Panc1 (cell line): ENCODE data around the gene ALDH1L2. TPM values are rescaled to one million over a fixed set of nuclear protein-coding genes. Genes with fewer than 3 reads are reported as not detected.

ENCODE experiments used
- ATAC-seq: fragments of 200-7000 bp; cut with Tn5 transposase; 2 replicates; pipeline ENCODE4 v1.9.1; 2020; ENCODE audit warnings: mild to moderate bottlenecking, moderate library complexity
- BruUV-seq: library from RNA; stranded (reverse); fragments of 400-500 nt; replicated peaks from 2 replicates; lab custom pipeline; 2021; lab: Mats Ljungman, UMichigan
- CTCF ChIA-PET: fragments of 300-600 bp; sonication (Branson Sonifier 250); formaldehyde crosslinking; loops from one replicate; lab custom pipeline; 2022; ENCODE audit warnings: antibody characterized with exemption; lab: Charles Lee
- POLR2A ChIA-PET: fragments of 300-600 bp; sonication (Branson Sonifier 250); formaldehyde crosslinking; loops from one replicate; lab custom pipeline; 2022; ENCODE audit warnings: antibody characterized with exemption; lab: Charles Lee
- DNase-seq: peaks from one replicate; pipeline ENCODE4 v3.0.0-alpha.2; 2010; ENCODE audit warnings: low read depth, low spot score
- H3K27ac ChIP-seq: 2 replicates; pipeline ENCODE4 v1.5.1; 2011; ENCODE audit warnings: mild to moderate bottlenecking, low read length, inconsistent platforms
- H3K27me3 ChIP-seq: fragments of 200-500 bp; sonication (Bioruptor generic); 2 replicates; pipeline ENCODE4 v1.6.0; 2014; ENCODE audit warnings: low read length, inconsistent platforms; ENCODE audit not compliant: control insufficient read depth, insufficient read depth
- H3K36me3 ChIP-seq: fragments of 200-500 bp; sonication (Bioruptor generic); 2 replicates; pipeline ENCODE4 v1.5.1; 2014; ENCODE audit warnings: inconsistent platforms, mild to moderate bottlenecking, low read length, moderate library complexity; ENCODE audit not compliant: control insufficient read depth, insufficient read depth
- H3K4me1 ChIP-seq: 2 replicates; pipeline ENCODE4 v1.5.1; 2011; ENCODE audit warnings: inconsistent platforms, mild to moderate bottlenecking, low read length, moderate library complexity; ENCODE audit not compliant: control insufficient read depth, insufficient read depth
- H3K4me3 ChIP-seq, 2 experiments: 2 replicates each; pipeline ENCODE4 v1.5.1; 2011 to 2012; ENCODE audit warnings: low read depth in 2 of 2, low read length in 2 of 2, mild to moderate bottlenecking in 2 of 2, inconsistent platforms in 1 of 2, moderate library complexity in 1 of 2
- H3K9me3 ChIP-seq: fragments of 200-500 bp; sonication (Bioruptor generic); 2 replicates; pipeline ENCODE4 v1.5.1; 2014; ENCODE audit warnings: low read depth, mild to moderate bottlenecking, inconsistent platforms, low read length, moderate library complexity; ENCODE audit not compliant: control insufficient read depth, insufficient read depth
- POLR2AphosphoS5 ChIP-seq: IDR thresholded peaks from 2 replicates; pipeline ENCODE4 v1.6.1; 2012; ENCODE audit warnings: mild to moderate bottlenecking, low read depth, low read length, moderate library complexity
- SIN3A ChIP-seq: IDR thresholded peaks from 2 replicates; pipeline ENCODE4 v1.6.1; 2012; ENCODE audit warnings: low read depth, mild to moderate bottlenecking, low read length, moderate library complexity, borderline replicate concordance; ENCODE audit not compliant: insufficient read depth
- TCF7L2 ChIP-seq: IDR thresholded peaks from 2 replicates; pipeline ENCODE4 v1.6.1; 2011; ENCODE audit warnings: mild to moderate bottlenecking, low read depth, low read length, inconsistent platforms
- in situ Hi-C: cut with HindIII; loops from 2 replicates; pipeline ENCODE4 v1.10.0; 2016; ENCODE audit warnings: low sequenced_read_pairs, low pct_unique_long_range_greater_than_20kb
- intact Hi-C: fragments of 100-400 bp; cut with micrococcal nuclease; formaldehyde crosslinking; loops from one replicate; pipeline ENCODE4 v1.10.0; 2022; ENCODE audit not compliant: unreplicated experiment
- total RNA-seq: library from RNA; stranded (reverse); gene quantifications from one replicate; pipeline ENCODE4 v1.2.1, GENCODE V29; 2021; ENCODE audit not compliant: unreplicated experiment
- TF ChIP-seq, protein P1 (sequence below): fragments of 450-650 bp; IDR thresholded peaks from 2 replicates; pipeline ENCODE4 v1.5.1; 2017; ENCODE audit warnings: mild to moderate bottlenecking
- TF ChIP-seq, protein P2 (sequence below), 2 experiments: IDR thresholded peaks; 2 replicates each; pipeline ENCODE4 v1.6.1; 2011 to 2012; ENCODE audit warnings: low read depth in 2 of 2, control low read depth in 1 of 2, low read length in 1 of 2, mild to moderate bottlenecking in 1 of 2, moderate library complexity in 1 of 2; ENCODE audit not compliant: insufficient read depth in 1 of 2

Gene ALDH1L2
- total RNA-seq, 1 experiment from 2014 or later: 2.2 TPM

DNA sequence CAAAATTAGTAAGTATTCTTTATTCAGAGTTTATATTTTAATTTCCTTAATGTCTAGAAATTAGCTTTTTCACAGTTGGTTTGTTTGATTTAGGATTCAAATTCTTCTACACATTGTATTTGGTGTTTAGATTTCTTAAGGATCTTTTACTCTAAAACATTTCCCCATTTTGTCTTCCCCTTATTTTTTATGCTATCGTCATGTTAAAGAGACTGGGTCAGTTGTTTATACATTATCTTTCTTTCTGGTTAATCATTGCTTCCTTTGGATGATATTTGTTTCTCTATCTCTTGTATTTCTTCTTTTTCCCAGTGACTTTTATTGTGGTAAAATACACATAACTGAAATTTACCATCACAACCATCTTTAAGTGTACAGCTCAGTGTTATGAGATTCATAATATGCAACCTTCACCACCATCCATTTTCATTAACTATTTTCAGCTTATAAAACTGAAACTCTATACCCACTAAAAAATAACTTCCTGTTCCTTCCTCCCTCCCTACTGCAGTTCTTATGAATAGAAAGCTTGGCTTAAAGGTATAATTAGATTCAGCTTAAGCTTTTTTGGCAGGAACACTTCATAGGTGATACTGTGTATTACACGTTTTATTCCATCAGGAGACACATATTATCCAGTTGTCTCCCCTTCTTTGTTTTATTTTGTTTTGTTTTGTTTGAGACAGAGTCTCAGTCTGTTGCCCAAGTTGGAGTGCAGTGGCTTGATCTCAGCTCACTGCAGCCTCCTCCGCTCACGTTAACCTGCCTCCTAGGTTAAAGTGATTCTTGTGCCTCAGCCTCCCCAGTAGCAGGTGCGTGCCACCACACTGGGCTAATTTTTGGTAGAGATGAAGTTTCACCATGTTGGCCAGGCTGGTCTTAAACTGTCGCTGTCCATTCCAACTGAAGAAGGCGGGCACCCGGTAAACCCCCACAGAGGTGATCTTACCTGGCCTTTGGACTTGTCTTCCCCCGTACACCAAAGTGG, 53.1 kb downstream of the ALDH1L2 start:
- TF ChIP-seq, protein P1, sequence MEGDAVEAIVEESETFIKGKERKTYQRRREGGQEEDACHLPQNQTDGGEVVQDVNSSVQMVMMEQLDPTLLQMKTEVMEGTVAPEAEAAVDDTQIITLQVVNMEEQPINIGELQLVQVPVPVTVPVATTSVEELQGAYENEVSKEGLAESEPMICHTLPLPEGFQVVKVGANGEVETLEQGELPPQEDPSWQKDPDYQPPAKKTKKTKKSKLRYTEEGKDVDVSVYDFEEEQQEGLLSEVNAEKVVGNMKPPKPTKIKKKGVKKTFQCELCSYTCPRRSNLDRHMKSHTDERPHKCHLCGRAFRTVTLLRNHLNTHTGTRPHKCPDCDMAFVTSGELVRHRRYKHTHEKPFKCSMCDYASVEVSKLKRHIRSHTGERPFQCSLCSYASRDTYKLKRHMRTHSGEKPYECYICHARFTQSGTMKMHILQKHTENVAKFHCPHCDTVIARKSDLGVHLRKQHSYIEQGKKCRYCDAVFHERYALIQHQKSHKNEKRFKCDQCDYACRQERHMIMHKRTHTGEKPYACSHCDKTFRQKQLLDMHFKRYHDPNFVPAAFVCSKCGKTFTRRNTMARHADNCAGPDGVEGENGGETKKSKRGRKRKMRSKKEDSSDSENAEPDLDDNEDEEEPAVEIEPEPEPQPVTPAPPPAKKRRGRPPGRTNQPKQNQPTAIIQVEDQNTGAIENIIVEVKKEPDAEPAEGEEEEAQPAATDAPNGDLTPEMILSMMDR: no peak
- TF ChIP-seq POLR2AphosphoS5 (no peak), SIN3A (no peak), TCF7L2 (no peak)
- TF ChIP-seq, protein P2, sequence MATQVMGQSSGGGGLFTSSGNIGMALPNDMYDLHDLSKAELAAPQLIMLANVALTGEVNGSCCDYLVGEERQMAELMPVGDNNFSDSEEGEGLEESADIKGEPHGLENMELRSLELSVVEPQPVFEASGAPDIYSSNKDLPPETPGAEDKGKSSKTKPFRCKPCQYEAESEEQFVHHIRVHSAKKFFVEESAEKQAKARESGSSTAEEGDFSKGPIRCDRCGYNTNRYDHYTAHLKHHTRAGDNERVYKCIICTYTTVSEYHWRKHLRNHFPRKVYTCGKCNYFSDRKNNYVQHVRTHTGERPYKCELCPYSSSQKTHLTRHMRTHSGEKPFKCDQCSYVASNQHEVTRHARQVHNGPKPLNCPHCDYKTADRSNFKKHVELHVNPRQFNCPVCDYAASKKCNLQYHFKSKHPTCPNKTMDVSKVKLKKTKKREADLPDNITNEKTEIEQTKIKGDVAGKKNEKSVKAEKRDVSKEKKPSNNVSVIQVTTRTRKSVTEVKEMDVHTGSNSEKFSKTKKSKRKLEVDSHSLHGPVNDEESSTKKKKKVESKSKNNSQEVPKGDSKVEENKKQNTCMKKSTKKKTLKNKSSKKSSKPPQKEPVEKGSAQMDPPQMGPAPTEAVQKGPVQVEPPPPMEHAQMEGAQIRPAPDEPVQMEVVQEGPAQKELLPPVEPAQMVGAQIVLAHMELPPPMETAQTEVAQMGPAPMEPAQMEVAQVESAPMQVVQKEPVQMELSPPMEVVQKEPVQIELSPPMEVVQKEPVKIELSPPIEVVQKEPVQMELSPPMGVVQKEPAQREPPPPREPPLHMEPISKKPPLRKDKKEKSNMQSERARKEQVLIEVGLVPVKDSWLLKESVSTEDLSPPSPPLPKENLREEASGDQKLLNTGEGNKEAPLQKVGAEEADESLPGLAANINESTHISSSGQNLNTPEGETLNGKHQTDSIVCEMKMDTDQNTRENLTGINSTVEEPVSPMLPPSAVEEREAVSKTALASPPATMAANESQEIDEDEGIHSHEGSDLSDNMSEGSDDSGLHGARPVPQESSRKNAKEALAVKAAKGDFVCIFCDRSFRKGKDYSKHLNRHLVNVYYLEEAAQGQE (IDR thresholded peaks at IDR 0.05; ENCODE audit: insufficient read depth in 1 of 2, low read depth in 2 of 2, low read length in 1 of 2): no peak
- DNase-seq (no peak), ATAC-seq (no peak)
- POLR2A ChIA-PET: no interaction called here
- H3K36me3 ChIP-seq: no peaks in the 10 kb centered on the region
- H3K4me3 ChIP-seq: no peak overlapping the region
- BruUV-seq: no TSS peak
- in situ Hi-C loops (no loop called here), intact Hi-C loops (no loop called here)
- CTCF ChIA-PET: no interaction called here
- no peaks in the 10 kb centered on the region for H3K27me3 ChIP-seq
- no peaks in the 10 kb centered on the region for H3K4me1 ChIP-seq
- no peak overlapping the region for H3K27ac ChIP-seq
- no peaks in the 10 kb centered on the region for H3K9me3 ChIP-seq

DNA sequence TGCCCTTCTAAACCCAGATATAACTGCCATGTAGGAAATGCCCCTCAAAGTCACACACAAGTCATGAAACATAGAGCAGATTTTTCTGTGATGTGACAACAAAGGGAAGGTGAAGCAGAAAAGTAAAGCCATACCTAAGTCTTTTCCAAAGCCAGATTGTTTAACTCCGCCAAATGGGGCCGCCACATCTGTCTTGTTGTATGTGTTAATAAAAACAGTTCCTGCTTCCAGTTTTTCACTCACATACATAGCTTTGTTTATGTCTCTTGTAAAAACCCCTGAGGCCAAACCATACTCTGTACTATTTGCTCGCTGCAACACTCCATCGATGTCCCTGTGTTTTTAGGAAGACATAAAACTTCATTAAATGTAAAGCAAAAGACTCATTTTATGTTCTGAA, 57.8 kb downstream of the ALDH1L2 start:
- DNase-seq (no peak), ATAC-seq (no peak)
- Histone ChIP-seq H3K4me3 (no peak overlapping the region), H3K27me3 (no peaks in the 10 kb centered on the region), H3K4me1 (no peaks in the 10 kb centered on the region), H3K27ac (no peak overlapping the region), H3K9me3 (no peaks in the 10 kb centered on the region), H3K36me3 (no peaks in the 10 kb centered on the region)
- BruUV-seq: no TSS peak
- ChIA-PET POLR2A (no interaction called here), CTCF (no interaction called here)
- in situ Hi-C loops (no loop called here), intact Hi-C loops (no loop called here)
- TF ChIP-seq SIN3A: no peak
- TF ChIP-seq, protein P2 (IDR thresholded peaks at IDR 0.05; ENCODE audit: insufficient read depth in 1 of 2, low read depth in 2 of 2, low read length in 1 of 2): no peak
- TF ChIP-seq, protein P1: no peak
- TF ChIP-seq POLR2AphosphoS5: no peak
- TF ChIP-seq TCF7L2: no peak
